Body of pancreas (tissue), 4 donors: ENCODE results near the gene DUS2. TPM values are rescaled to one million over a fixed set of nuclear protein-coding genes. Genes with fewer than 3 reads are reported as not detected.
A peak's percentile ranks its signal among the peaks of the same experiment; 100 is the strongest.

ENCODE experiments used
- ATAC-seq: fragments of 150-250 bp; one replicate; pipeline ENCODE4 v1.9.1; 2016
- DNase-seq, 4 donors: peaks; one replicate each; pipeline ENCODE4 v3.0.0-alpha.2; 2019
- H3K27ac ChIP-seq, 4 donors: fragments of 200-600 bp; sonication (generic); 1 replicate in 3 of 4; 2 replicates in 1 of 4; pipeline versions ENCODE4 v1.5.1 to v1.6.1; 2016 to 2019; ENCODE audit warnings: mild to moderate bottlenecking in 1 of 4, mixed read lengths in 1 of 4, moderate library complexity in 1 of 4
- H3K27me3 ChIP-seq, 2 donors: fragments of 200-600 bp; sonication (generic); one replicate each; pipeline ENCODE4 v1.6.0; 2016; ENCODE audit warnings: mild to moderate bottlenecking in 1 of 2
- H3K36me3 ChIP-seq, 2 donors: fragments of 200-600 bp; sonication (generic); replicated peaks in 1 of 2; 2 replicates each; pipeline ENCODE4 v1.5.1; 2016; ENCODE audit warnings: low read depth in 2 of 2; ENCODE audit not compliant: insufficient read depth in 1 of 2
- H3K4me1 ChIP-seq: fragments of 200-600 bp; sonication (generic); one replicate; pipeline ENCODE4 v1.6.0; 2016
- H3K4me3 ChIP-seq, 2 donors: fragments of 200-600 bp; sonication (generic); 1 replicate in 1 of 2; 2 replicates in 1 of 2; pipeline ENCODE4 v1.5.1; 2016 to 2019
- H3K9me3 ChIP-seq, 3 donors: fragments of 200-600 bp; sonication (generic); 1 replicate in 2 of 3; 2 replicates in 1 of 3; pipeline ENCODE4 v1.5.1; 2016
- CTCF ChIP-seq, 7 experiments: fragments of 450-650 bp in 4 of 7; fragments of 200-600 bp in 3 of 7; sonication (generic) in 3 of 7; IDR thresholded peaks; one replicate each; pipeline ENCODE4 v1.5.1; 2016 to 2019; ENCODE audit warnings: antibody characterized with exemption in 7 of 7
- POLR2A ChIP-seq, 3 donors: fragments of 450-650 bp; IDR thresholded peaks; one replicate each; pipeline ENCODE4 v1.6.1; 2016; ENCODE audit warnings: antibody characterized with exemption in 3 of 3, mild to moderate bottlenecking in 2 of 3
- WGBS, 2 donors: methylation state at CpG; one replicate each; pipeline ENCODE4 v1.1.5; 2017; 5-methylcytosine and 5-hydroxymethylcytosine counted together
- intact Hi-C: fragments of 100-400 bp; cut with DNase I; formaldehyde crosslinking; loops from one replicate; pipeline ENCODE4 v1.15.1; 2023
- total RNA-seq, 2 donors: library from RNA; depleted of rRNA; stranded (reverse); fragments of >200 nt; gene quantifications; one replicate each; pipeline ENCODE4 v1.1.0, GENCODE V29; 2016

The DUS2 gene
- total RNA-seq, 2 donors from 2014 or later: 3.1 to 3.6 TPM

GRCh38 chr16:68065716-68066305 lies 42.7 kb downstream of the DUS2 start:
- Histone ChIP-seq H3K4me1 (peaks cover 7% of the 10 kb centered on the region), H3K36me3 (no peaks in the 10 kb centered on the region), H3K9me3 (no peaks in the 10 kb centered on the region), H3K27ac (no peak overlapping the region), H3K4me3 (no peak overlapping the region), H3K27me3 (no peaks in the 10 kb centered on the region)
- DNase-seq (no peak), ATAC-seq (no peak)
- intact Hi-C loops: loop anchor here (10.0 kb wide), 1 partner anchor 169 kb away; the partner anchor contains the start of gene ESRP2
- no peak for TF ChIP-seq CTCF (IDR thresholded peaks at IDR 0.05)
- TF ChIP-seq POLR2A (IDR thresholded peaks at IDR 0.05): no peak
- 70 to 72% methylated on average over 6 of the region's 6 CpGs for WGBS, 2 donors

GRCh38 chr16:68066763-68067162 lies 43.7 kb downstream of the DUS2 start:
- Histone ChIP-seq H3K27me3 (no peaks in the 10 kb centered on the region), H3K4me3 (no peak overlapping the region), H3K27ac (no peak overlapping the region), H3K9me3 (no peaks in the 10 kb centered on the region), H3K36me3 (peaks cover 0 to 4% of the 10 kb centered on the region in 2 donors), H3K4me1 (peaks cover 7% of the 10 kb centered on the region)
- DNase-seq (no peak), ATAC-seq (no peak)
- no peak for TF ChIP-seq CTCF (IDR thresholded peaks at IDR 0.05)
- no peak for TF ChIP-seq POLR2A (IDR thresholded peaks at IDR 0.05)
- intact Hi-C loops: loop anchor here (10.0 kb wide), 1 partner anchor 168 kb away; the partner anchor contains the start of gene ESRP2
- WGBS, 2 donors: 41 to 64% methylated on average over 1 of the region's 1 CpG

GRCh38 chr16:68068926-68069325 lies 45.8 kb downstream of the DUS2 start:
- no peaks in the 10 kb centered on the region for H3K9me3 ChIP-seq
- DNase-seq: no peak
- H3K36me3 ChIP-seq: peaks cover 0 to 4% of the 10 kb centered on the region in 2 donors
- peaks cover 7% of the 10 kb centered on the region for H3K4me1 ChIP-seq
- no peak for TF ChIP-seq POLR2A (IDR thresholded peaks at IDR 0.05)
- TF ChIP-seq CTCF (IDR thresholded peaks at IDR 0.05): no peak
- H3K27ac ChIP-seq: no peak overlapping the region
- H3K27me3 ChIP-seq: no peaks in the 10 kb centered on the region
- intact Hi-C loops: loop anchor here (10.0 kb wide), 1 partner anchor 166 kb away; the partner anchor contains the start of gene ESRP2
- no peak for ATAC-seq
- 95% methylated on average over 9 of the region's 9 CpGs for WGBS, 2 donors
- H3K4me3 ChIP-seq: no peak overlapping the region

- Histone ChIP-seq H3K36me3 (peaks cover 0 to 4% of the 10 kb centered on the region in 2 donors), H3K27ac (no peak overlapping the region), H3K4me1 (peaks cover 7% of the 10 kb centered on the region), H3K9me3 (no peaks in the 10 kb centered on the region), H3K27me3 (no peaks in the 10 kb centered on the region), H3K4me3 (no peak overlapping the region)
- WGBS, 2 donors: 62 to 93% methylated on average over 4 to 7 of the region's 7 CpGs
- no peak for ATAC-seq
- peak; percentile 46 to 83 (median 74) for DNase-seq
- no peak for TF ChIP-seq POLR2A (IDR thresholded peaks at IDR 0.05)
- no peak for TF ChIP-seq CTCF (IDR thresholded peaks at IDR 0.05)
- intact Hi-C loops: loop anchor here (10.0 kb wide), 1 partner anchor 165 kb away; the partner anchor contains the start of gene ESRP2
Observed at GRCh38 chr16:68069511-68070248, 46.6 kb downstream of the DUS2 start.
